ENCODE data around the gene ERFE. TPM values are rescaled to one million over a fixed set of nuclear protein-coding genes. Genes with fewer than 3 reads are reported as not detected.

The ERFE gene
- total RNA-seq, 1 donor from 2014 or later: 0.41 TPM

DNA sequence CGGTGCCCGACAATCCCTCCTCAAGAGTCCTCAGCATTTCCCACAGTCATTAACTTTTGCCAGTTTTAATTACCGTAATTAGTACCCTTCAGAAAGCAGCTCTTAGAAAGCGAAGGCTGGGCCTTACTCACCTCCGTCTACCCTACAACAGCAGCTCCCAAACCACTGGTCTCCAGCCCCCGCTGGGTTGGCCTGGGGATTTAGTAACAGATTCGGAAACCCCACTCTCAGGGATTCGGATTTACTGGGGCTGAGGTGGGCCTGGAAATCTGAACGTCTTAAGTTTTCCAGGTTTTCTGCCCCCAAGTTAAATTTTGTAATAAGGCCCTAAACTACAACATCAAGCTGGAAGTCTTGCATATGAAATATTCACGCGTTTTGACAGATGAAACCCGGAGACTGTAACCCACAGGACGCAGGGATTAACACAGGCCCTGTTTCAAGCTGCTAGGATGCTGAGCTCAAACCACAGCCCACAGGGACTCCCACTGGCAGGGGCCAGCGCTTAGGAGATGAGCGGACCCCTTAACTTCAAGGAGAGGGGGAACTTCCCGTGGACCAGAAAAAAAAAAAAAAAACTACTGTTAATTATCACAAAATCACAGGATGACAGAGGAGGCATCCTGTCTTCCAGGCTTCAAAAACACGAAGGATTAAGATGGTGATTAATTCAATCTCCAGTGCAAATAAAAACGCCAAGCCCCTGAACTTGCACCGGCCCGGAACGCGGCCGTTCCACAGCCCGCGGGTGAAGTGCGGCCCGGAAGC lies 43.7 kb downstream of the ERFE start:
- Mint-ChIP-seq H3K4me1 (ENCODE audit: unreplicated experiment) (peaks cover 10% of the 10 kb centered on the region), H3K4me3 (ENCODE audit: unreplicated experiment) (peak overlapping the region; percentile 94), H3K36me3 (ENCODE audit: low read depth, unreplicated experiment) (peaks cover 9% of the 10 kb centered on the region), H3K27me3 (ENCODE audit: unreplicated experiment) (peaks cover 5% of the 10 kb centered on the region), H3K27ac (ENCODE audit: unreplicated experiment) (no peak overlapping the region), H3K9me3 (ENCODE audit: unreplicated experiment) (no peaks in the 10 kb centered on the region)
- TF ChIP-seq, protein P1, sequence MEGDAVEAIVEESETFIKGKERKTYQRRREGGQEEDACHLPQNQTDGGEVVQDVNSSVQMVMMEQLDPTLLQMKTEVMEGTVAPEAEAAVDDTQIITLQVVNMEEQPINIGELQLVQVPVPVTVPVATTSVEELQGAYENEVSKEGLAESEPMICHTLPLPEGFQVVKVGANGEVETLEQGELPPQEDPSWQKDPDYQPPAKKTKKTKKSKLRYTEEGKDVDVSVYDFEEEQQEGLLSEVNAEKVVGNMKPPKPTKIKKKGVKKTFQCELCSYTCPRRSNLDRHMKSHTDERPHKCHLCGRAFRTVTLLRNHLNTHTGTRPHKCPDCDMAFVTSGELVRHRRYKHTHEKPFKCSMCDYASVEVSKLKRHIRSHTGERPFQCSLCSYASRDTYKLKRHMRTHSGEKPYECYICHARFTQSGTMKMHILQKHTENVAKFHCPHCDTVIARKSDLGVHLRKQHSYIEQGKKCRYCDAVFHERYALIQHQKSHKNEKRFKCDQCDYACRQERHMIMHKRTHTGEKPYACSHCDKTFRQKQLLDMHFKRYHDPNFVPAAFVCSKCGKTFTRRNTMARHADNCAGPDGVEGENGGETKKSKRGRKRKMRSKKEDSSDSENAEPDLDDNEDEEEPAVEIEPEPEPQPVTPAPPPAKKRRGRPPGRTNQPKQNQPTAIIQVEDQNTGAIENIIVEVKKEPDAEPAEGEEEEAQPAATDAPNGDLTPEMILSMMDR (IDR thresholded peaks at IDR 0.05; ENCODE audit: unreplicated experiment): no peak
- DNase-seq (ENCODE audit: low spot score): no peak

DNA sequence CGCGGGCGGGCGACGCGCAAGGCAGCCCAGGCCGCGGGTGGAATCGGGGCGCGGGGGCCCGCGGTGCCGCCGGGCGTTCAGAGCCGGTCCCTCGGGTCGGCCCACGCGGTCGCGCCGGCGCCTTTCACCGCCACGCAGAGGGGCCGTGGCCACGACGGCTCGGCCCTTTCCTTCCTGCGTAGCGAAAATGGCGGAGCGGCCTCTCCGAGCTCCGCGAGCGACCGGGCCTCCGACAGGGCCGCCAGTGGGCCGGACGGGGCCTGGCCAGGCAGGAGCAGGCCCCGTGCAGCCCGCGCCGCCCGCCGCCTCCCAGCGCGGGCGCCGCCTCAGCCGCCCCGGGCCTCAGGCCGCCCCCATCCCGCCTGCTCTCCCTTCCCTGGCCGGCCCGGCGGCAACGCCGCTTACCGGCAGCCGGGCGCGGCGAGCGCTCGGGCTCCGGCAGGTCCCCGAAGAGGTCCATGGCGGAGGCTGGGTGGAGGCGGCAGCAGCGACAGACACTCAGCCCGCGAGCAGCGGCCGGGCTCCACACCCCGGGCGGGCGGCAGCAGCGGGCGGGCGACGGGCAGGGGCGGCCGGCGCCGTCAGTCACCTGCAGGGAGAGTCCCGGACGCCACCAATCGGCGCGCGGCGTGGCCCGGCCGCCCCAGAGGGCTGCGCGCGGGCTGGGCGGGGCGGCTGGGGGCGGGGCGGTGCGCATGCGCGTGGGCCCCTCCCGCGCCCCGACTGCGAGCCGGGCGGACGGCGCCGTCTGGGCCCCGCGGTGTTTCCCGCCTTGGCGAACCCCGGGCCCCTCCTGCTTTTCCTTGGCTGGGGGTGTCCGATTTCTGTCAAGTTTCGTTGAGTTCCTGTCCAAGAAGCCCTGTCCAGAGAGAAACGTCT lies 44.6 kb downstream of the ERFE start, which contains the start of gene ILKAP:
Gene ILKAP (minus strand): TSS at position 602 of the 879 bp plus-strand sequence. CDS start 142 bp downstream, at position 460.
- DNase-seq (ENCODE audit: low spot score): peak; percentile 91
- peaks cover 10% of the 10 kb centered on the region for H3K4me1 Mint-ChIP-seq (ENCODE audit: unreplicated experiment)
- TF ChIP-seq, protein P1 (IDR thresholded peaks at IDR 0.05; ENCODE audit: unreplicated experiment): no peak
- no peaks in the 10 kb centered on the region for H3K9me3 Mint-ChIP-seq (ENCODE audit: unreplicated experiment)
- H3K36me3 Mint-ChIP-seq (ENCODE audit: low read depth, unreplicated experiment): peaks cover 9% of the 10 kb centered on the region
- H3K27me3 Mint-ChIP-seq (ENCODE audit: unreplicated experiment): peaks cover 5% of the 10 kb centered on the region
- peak within 1 kb of the TSS; percentile 94 for H3K4me3 Mint-ChIP-seq (ENCODE audit: unreplicated experiment)
- H3K27ac Mint-ChIP-seq (ENCODE audit: unreplicated experiment): peak within 1 kb of the TSS; percentile 55

DNA sequence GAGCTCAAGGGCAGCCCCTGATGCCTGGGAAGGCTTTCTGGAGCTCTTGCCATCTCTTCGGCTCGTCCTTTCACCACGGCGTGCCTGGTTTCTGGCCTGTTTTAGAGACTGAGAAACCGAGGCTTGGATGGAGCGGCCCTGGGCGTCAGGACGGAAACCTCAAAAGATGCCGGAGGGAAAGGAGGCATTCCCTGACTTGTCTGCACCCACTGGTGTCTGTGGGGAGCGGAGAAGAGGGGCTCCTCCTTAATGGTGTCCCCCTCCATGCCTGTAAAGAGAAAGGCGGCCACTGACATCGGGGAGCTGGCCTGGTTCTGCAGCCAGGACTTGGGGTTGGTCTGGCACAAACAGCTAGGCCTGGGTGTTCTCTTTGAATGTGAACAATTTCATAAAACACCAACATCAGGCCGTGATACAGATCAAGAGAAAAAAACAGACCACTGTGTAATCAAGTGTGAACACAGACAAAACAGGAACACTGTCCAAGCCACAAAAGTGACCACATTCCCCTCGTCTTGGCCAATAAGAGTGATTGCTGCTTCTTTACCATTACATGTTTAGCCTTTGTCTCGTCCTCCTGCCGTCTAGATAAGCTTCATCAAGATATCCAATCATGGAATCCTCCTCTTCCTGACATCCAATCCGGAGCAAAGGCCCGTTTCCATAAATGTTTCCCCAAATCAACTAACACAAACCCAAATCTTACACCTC lies 45.4 kb downstream of the ERFE start:
- peaks cover 5% of the 10 kb centered on the region for H3K27me3 Mint-ChIP-seq (ENCODE audit: unreplicated experiment)
- peak overlapping the region; percentile 93 for H3K4me3 Mint-ChIP-seq (ENCODE audit: unreplicated experiment)
- H3K4me1 Mint-ChIP-seq (ENCODE audit: unreplicated experiment): peaks cover 10% of the 10 kb centered on the region
- peaks cover 9% of the 10 kb centered on the region for H3K36me3 Mint-ChIP-seq (ENCODE audit: low read depth, unreplicated experiment)
- H3K27ac Mint-ChIP-seq (ENCODE audit: unreplicated experiment): peak overlapping the region; percentile 55
- H3K9me3 Mint-ChIP-seq (ENCODE audit: unreplicated experiment): no peaks in the 10 kb centered on the region
- TF ChIP-seq, protein P1 (IDR thresholded peaks at IDR 0.05; ENCODE audit: unreplicated experiment): no peak
- no peak for DNase-seq (ENCODE audit: low spot score)

DNA sequence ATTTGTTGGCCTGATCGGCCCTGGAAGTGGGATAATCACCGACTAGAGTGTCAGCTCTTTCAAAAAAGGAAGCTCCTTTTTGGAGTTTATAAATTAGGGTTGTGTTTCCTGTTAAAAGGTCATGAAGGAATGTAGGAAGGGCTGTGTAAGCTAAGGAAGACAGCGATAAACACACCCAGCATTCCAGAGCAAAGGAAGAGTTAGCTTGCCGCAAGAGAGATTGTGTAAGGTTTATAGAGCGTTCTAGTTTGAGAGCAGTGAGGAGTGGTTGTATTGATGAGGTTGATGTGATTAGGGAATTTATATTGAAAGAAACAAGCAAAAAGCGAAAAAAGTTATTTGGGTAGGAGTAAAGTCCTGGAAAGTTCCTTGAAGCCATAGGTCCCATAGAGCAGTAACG lies 48.2 kb downstream of the ERFE start:
- DNase-seq (ENCODE audit: low spot score): no peak
- Mint-ChIP-seq H3K9me3 (ENCODE audit: unreplicated experiment) (no peaks in the 10 kb centered on the region), H3K36me3 (ENCODE audit: low read depth, unreplicated experiment) (peaks cover 9% of the 10 kb centered on the region), H3K4me3 (ENCODE audit: unreplicated experiment) (no peak overlapping the region), H3K27me3 (ENCODE audit: unreplicated experiment) (peaks cover 5% of the 10 kb centered on the region), H3K27ac (ENCODE audit: unreplicated experiment) (no peak overlapping the region), H3K4me1 (ENCODE audit: unreplicated experiment) (peaks cover 9% of the 10 kb centered on the region)
- TF ChIP-seq, protein P1 (IDR thresholded peaks at IDR 0.05; ENCODE audit: unreplicated experiment): no peak
